Neural progenitor cell (in vitro differentiated cells): ENCODE results near the gene PRKCD.

Source experiments
- CTCF ChIP-seq: fragments of 200-600 bp; sonication (generic); IDR thresholded peaks from 2 replicates; pipeline ENCODE4 v1.5.1; 2017; ENCODE audit warnings: antibody characterized with exemption, mild to moderate bottlenecking
- EZH2 ChIP-seq: fragments of 200-600 bp; sonication (generic); IDR thresholded peaks from 2 replicates; pipeline ENCODE4 v1.6.1; 2017; ENCODE audit warnings: antibody characterized with exemption, mild to moderate bottlenecking, moderate library complexity
- EZH2phosphoT487 ChIP-seq: fragments of 200-600 bp; sonication (generic); IDR thresholded peaks from 2 replicates; pipeline ENCODE4 v1.6.1; 2017; ENCODE audit warnings: antibody characterized with exemption

GRCh38 chr3:53180305-53181023 lies 19.5 kb downstream of the PRKCD start:
- no peak for TF ChIP-seq CTCF
- TF ChIP-seq EZH2: no peak
- no peak for TF ChIP-seq EZH2phosphoT487
